GM19372 (cell line): ENCODE measurements around the gene SYT6.

Experiments
- ATAC-seq: cut with Tn5 transposase; IDR thresholded peaks from one replicate; pipeline ENCODE4 v1.9.1; 2021; ENCODE audit warnings: mild to moderate bottlenecking, low read depth, moderate library complexity; ENCODE audit not compliant: unreplicated experiment

The SYT6 gene

DNA sequence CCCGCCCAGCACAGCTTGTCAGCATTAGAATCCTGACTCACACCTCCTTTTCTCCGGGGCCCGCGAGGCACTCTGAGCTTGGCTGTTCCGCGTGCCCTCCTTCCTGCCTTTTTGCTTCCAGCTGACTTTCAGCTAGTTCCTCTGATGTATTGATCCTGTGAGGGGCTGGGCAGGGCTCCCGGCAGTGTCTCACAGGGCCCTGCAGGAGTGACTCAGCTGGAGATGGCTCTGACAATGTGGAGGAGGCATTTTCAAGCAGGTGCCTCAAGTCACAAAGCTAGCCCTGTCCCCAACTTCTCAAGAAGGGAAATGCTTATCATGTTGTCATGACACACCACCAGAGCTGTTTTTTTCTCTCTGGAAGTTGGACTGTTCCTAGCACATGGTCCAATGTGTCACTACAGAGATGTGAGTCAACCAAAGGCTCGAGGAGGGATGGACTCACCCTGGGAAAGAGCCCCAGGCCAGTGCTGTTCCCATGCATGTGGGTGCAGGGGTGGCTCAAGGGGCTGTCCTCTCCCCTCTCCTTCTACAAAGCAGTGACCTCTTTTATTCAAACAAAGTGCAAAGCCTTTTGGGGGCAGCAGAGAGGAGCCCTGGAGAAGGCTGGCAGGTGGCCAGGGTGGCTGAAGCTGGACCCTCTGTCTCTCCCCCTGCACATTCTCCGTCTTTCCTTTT is 30.6 kb downstream of the SYT6 start:
- no peak for ATAC-seq

DNA sequence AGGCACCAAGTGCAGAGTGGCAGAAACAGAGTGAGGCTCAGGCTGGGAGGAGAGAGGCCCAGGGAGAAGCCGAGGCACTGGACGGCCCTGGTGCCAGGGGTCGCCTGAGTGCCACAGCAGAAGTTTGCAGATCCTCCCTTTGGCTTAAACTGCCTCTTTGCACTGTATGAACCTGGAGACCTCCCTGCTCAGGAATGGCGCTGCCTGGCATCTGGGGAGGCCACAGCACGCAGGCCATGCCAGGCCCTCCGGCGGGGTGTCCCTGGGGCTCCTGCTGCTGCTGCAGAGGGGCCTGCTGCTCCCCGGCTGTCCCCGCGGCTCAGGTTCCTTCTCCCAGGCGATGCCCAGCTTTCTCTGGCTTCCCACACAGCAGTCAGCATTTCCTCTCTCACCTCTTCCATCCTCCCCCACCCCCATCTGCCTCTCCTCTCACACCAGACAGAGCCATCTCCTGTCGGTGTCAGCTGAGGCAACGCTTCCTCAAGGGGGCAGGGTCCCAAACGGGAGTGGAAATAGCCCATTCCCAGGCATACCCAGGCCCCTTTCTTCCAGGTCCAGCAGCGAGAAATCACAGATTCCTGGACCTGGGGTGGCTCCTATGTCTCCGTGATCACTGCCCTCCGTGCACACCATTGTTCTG is 35.2 kb downstream of the SYT6 start:
- no peak for ATAC-seq

DNA sequence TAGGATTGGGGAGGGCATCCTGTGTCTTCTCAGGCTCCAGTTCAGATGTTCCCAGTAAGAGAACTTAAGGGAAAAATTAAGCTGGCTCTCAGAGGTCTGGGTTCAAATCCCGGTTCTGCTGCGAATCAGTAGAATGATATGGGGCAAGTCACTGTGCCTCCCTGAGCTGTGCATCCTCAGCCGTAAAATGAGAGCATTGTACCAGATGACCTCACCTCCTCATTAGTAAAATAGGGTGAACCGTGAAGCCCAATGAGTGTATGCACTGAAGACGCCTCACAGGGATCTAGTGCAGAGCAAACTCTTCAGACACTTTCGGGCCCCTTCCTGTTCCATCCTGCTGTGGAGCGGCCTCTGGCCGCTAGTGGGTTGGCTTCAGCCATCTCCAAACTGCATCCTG is 36.0 kb downstream of the SYT6 start:
- ATAC-seq, result no peak

DNA sequence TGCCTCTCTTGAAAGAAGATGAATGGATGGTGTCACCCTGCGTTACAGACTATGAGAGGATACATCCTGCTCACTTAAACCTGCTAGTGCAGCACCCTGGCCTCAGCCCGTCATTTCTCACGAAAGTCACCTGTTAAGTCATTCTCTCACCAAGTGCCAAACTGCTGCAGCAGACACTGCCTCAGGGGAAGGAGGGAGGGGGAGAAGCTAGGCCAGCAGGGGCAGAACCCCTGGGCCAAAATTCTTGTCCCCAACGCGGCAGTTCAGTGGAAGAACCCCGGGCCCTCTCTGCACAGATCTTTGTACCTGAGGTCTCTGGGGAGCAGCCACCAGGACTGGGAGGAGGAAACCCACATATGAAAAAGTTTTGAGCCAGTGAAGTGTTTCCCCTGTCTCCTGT is 37.6 kb downstream of the SYT6 start:
- ATAC-seq, result no peak

DNA sequence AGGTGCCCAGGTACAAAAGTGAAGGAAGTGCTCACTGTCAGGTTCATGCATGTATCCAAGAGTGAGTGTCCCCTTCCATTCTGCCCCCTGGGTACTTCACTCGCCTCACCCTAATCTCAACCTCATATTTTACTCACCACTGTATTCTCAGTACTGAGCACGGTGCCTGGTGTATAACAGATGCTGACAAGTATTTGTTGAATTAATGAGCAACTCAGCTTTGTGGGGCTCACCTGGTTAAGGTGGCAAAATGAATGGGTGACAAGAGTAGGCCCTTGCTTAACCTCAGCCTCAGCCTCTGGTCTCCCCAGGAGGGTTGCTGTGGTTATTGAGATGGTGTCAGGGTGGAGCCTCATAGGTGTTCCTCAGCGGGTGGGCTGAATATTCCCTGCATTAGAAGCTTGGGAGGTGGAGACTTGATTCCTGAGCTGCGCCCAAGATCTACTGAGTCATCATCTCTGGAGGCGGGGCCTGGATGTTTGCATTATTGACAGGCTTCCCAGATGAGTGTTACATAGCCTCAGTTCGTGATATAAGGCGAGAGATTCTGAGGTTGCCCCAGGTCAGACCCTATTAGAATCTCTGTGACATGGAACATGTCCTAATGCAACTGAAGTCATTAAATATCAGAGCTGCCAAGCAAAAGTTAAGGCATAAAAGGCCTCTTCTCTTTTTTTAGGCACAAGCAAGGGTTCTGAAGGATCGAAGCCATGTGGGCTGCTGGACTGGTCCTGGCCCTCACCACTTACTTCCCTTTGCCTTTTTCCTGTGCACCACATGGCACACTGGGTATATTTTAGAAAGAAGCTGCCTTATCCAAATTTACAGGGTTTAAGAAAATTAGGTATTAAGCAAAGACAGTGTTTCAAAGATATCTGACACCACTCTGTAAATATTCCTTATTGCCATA is 39.2 kb downstream of the SYT6 start:
- no peak for ATAC-seq

DNA sequence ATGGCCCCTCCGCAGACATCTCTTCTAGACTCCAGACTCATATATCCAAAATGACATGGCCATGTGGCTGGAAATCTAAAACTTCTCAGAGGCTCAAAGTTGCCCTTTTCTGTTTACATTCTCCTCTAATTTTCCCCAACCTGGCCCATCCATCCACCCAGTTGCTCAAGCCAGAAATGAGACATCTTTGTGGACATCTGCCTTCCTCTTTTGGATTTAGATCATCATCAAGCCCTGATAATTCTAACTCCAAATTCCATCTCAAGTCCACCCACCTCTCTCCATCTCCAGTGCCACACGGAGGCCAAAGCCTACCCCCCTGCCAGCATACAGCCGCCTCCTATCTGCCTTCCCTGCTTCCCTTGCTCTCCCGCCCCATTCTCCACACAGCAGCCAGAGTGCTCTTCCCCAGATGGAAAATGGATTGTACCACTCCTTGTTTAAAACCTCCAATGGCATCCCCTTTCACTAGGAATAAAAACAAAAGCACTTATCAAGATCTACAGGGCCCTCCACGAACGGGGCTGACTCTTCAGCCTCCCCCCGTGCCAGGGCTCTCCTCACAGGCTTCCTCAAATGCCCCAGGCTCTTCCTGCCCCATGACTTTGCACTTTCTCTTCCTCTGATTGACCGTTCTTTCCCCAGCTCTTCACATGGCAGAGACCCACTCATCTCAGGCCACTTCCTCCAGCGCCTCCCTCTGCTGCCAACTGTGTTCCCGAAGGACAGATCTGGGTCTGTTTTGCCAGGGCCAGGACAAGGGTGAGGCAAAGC is 40.1 kb downstream of the SYT6 start:
- no peak for ATAC-seq

DNA sequence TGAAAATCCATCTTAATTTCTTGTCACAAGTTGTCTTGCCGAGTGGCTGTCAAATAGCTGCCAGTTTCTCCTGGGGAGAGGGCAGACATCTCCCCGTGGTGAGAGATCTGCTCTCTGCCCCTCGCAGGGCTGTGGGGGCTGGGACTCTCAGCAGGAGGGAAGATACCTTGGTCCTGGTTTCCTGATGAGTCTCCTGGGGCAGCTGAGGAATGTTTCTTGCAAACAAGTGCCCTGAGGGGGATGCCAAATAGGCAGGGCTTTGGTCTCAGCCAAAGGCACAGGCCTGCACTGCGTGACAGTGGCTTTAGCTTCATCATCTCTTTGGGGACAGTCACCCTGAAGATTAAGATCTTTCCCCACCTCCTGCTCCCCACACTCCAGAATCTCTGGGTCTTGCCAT is 40.9 kb downstream of the SYT6 start:
- no peak for ATAC-seq

DNA sequence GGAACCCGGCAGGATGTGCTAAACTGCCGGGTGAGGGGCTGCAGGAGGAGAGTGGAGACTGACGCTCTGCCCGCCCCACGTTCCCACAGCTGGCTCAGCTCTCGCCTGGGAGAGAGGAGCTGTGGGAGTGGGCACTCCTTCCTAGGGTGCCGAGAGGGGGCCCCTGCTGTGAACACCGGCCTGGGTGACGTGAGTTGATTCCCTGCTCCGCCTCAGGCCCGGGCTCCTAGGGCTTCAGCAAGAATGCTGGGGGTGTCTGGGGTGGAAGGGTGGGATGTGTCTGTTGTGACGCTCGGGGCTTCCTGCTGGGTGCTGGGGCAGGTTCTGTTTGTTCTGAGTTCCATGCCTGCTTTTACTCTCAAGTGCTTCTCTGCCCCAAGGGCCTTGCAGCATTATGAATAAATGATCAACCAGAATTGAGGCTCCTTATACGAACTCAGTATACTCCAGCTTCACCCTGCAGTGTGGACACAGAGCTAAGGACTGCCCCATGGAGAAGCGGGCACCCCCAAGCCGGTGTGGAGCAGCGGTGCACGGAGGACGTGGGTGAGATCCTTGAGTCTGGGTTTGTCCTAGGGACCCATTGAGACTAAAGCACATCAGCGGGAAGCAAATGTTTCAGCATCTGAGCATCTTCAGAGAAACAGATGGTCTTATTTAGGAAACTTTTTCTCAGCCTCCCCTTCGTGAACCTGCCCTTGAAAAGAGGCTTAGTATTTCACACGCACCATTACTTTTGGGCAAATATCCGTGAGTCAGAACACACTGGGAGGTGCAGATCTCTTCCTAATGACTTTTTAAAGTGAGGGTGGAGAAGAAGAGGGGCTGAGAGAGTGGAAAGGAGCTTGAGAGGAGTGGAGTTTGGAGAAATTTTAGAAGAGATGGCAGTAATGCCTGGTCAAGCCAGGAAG is 41.7 kb downstream of the SYT6 start:
- ATAC-seq, result no peak

DNA sequence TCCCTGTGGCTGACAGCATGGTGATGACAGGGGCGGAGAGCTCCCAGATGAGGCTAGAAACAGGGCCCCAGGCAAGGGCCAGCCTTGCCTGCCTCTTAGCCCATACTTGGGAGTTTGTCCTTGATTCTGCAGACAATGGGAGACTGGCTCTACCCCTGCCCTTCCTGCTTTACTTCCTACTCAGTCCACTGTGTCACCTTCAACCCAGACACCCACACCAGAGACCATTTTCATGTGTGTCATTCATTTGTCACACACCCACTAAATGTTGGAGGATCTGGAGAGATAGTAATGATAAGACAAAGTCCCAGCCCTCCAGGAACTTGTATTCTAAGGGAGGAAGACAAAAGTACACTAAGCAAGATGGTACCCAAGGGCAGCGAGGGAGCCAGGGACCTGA is 43.7 kb downstream of the SYT6 start:
- ATAC-seq, result no peak

DNA sequence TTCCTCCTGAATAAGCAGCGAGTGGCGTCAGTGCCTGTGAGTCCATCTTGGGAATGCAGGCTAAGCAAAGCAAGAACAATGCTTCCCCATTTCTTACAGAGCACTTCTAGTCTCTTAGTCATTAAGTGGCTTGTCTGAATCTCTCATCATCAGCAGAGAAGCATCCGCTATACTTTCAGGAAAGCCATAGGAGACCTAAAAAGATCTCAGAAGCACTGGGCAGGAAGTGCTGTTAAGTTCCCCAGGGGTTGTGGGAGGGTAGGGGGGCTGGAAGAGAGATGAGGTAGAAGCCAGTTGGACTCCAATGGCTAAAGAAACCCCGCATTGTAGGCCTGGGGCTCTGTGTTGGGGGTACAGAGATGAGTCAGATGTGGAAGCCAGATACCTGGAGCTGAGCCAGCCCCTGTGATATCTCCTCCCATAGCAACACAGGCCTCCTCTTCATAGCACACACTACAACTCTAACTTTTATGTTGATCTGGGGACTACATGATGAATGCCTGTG is 44.9 kb downstream of the SYT6 start:
- peak; percentile 81 for ATAC-seq

DNA sequence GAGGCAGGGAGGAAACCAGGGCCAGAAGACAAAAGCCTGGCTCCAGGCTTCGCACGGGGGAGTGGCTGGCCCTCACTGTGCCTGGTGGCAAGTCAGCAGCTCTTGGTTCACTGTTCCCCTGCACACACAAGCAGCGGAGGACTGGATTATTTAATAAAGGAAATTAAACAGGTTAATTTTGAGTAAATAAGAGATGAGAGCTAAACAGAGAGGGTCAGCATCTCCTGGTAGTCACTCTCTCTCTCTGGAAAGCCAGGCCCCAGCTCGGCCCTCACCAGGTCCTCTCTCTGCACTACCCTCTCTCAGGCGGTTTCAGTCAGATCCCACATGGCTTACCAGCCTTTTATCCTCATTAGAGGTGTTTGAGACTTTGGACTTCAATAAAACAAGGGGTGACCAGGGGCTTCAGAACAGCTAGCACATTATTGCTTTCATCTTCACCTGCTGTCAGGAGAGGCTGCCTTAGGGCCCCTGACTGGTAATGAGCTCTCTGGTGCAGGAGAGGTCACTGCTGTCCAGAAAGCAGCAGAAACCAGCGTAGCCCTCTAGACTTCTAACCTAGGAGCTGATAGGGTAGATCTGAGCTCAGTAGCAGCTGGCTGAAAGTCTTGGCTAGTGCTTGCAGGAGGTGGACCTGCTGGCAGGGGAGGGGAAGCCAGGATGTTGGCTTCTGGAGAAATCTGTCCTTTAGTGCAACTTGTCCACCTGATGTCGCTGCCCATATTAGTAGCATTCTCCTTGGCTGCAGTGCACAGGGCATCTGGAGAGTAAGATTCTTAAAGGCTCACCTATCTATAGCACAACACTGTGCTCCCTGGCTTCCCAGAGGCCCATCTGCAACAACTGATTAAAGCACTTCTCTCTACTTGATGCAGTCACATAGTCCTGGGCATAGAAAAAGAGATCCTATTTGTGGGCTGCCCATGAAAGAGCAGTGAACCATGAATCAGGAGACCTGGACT is 45.9 kb downstream of the SYT6 start:
- no peak for ATAC-seq

DNA sequence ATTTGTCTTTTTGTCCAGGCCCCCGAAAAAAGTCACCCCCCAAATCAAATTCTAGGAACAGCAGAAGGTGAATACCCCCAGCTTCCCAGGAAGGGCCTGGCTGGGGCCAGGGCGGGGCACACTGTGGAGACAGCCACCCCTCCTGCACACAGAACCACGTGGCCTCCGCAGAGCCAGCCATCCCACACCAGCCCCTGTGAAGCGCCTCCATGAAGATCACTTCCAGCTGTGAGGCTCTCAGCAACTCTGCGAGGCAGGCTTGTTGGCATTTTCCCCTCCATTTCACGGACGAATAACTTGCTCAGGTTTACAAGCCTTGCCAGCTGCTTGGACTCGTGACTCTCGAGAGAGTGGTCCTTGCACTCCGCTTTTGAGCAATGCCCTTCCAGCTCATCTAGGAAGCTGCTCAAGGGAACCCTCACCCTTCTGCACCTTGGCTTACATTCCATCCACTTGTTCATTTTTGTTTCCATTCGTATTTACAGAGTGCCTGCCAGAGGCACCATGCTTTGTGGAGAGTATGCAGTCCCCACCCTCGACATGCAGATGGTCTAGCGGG is 48.2 kb downstream of the SYT6 start:
- no peak for ATAC-seq

DNA sequence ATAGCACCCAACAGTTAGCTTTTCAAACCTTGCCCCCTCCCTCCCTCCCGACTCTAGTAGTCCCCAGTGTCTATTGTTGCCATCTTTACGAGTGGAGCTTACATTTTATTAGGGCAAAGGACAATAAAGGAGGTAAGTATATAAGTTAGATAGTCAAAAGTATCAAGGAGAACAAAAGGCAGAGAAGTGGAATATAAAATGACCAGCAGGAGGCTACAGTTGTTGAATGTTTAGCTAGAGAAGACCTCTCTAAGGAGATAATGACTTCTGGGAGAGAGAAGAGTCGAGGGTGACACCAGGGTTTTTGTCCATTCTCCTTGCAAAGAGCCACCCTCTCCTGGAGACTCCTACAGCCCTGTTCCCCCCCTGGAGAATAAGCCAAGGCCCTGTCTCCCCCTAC is 48.7 kb downstream of the SYT6 start:
- no peak for ATAC-seq

DNA sequence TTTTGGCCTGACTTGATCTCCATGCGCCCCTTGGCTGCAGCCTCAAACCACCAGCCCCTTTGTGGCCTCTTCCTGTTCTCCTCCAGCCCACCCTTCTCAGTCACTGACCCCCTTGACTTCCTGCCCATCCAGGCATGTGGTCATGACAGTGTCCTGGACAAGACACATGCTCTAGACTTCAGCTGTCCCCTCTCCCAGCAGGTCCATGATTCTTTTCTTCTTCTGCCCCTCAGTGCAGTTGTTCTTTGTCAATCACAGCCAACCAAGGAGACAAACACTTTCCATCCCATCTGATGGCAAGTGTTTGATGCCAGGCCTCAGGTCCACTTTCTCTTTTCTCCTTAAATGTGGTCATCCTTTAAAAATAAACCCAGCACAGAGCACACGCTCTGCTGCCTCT is 49.7 kb downstream of the SYT6 start:
- ATAC-seq, result no peak

DNA sequence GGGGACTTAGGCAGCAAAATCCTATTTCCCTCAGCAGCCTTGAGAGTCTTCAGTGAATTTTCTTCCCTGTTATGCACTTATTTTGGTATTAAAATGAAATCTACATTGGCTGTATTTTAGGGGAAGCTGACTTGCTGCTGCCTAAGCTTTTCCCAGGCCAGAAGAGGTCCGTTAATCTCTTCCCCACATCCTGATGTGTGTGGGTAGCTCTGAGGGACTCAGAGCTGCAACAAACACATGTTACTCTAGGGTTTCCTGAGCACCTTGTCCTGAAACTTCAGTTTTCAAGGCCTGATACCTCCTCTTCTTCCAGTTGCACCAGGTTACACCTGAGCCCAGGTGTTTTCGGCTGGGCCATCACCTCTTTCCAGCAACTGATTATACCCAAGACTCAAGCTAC is 51.5 kb downstream of the SYT6 start:
- ATAC-seq, result no peak

DNA sequence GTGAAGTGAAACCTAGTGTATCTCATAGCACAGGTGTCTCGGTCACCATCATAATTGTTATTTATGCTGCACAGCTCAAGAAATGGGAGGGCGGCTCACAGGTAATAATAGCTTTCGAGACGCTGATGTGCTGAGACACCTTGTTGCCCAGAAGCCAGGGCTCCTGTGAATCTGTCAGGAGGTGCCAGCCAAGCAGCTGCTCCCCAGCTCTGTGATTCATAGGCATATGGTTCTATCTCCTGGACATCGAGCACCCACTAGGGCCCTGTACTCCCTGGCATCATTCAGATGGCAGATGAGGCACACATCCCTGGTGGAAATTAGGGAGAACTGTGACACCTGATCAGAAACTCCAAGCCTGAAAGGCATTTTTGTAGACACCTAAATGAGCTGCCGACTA is 53.5 kb downstream of the SYT6 start:
- no peak for ATAC-seq

DNA sequence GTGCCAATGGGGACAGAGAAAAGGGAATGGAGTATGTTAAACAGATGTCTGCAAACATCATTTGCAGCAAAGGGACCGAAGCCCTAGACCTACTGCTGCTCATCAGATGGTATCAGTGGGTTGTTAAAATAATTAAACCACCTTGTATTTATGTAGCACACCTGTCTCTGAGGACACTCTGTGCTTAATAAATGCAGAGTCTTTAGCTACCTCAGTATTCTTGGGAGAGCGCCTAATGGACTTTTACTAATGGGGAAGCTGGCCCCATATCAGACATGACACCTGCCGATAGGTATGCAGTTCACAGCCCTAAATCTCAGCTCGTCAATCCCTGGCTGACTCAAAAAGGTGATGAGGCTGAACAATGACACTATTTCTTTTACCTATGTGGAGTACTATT is 54.4 kb downstream of the SYT6 start:
- ATAC-seq, result no peak

DNA sequence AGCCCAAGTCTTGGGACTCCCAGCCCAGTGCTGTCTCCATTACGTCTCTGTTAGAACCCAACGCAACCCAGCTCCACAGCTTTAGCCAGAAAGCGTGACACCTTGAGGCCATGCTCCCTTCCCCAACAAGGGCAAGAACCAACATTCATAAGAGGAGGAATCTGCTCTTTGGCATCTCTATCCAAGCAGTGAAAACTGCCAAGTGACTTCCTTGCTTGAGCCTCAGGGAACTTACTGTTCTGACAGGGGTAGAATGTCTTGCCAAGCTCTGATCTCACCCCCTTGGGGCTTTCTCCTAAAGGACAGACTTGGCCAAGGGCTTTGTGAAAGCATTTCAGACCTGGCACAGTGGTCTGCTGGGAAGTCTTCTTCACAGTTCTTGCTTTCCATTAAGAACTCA is 56.6 kb downstream of the SYT6 start:
- no peak for ATAC-seq
